H9 (cell line): Measurements from ENCODE around the gene ADARB2. TPM values are rescaled to one million over a fixed set of nuclear protein-coding genes. Genes with fewer than 3 reads are reported as not detected.

Source experiments
- DNase-seq: peaks from one replicate; pipeline ENCODE4 v3.0.0-alpha.2; 2017
- H2AFZ ChIP-seq: one replicate; pipeline ENCODE4 v1.6.1; 2013; ENCODE audit warnings: mild to moderate bottlenecking, low read length, control low read depth, moderate library complexity
- H2AK5ac ChIP-seq: 2 replicates; pipeline ENCODE4 v1.6.1; 2013; ENCODE audit warnings: low read length, control low read depth, mixed read lengths; ENCODE audit not compliant: insufficient read length
- H2BK120ac ChIP-seq: one replicate; pipeline ENCODE4 v1.6.1; 2013; ENCODE audit warnings: low read depth, mild to moderate bottlenecking, low read length, control low read depth, inconsistent platforms; ENCODE audit not compliant: poor library complexity, severe bottlenecking
- H2BK12ac ChIP-seq: 2 replicates; pipeline ENCODE4 v1.6.1; 2013; ENCODE audit warnings: low read length, control low read depth, mixed read lengths, low read depth; ENCODE audit not compliant: insufficient read length
- H2BK15ac ChIP-seq: 2 replicates; pipeline ENCODE4 v1.6.1; 2013; ENCODE audit warnings: low read depth, low read length, control low read depth
- H2BK20ac ChIP-seq: one replicate; pipeline ENCODE4 v1.6.1; 2013; ENCODE audit warnings: low read depth, mild to moderate bottlenecking, low read length, control low read depth, inconsistent platforms; ENCODE audit not compliant: poor library complexity, severe bottlenecking
- H2BK5ac ChIP-seq: 2 replicates; pipeline ENCODE4 v1.6.1; 2013; ENCODE audit warnings: low read length, control low read depth, mixed read lengths; ENCODE audit not compliant: insufficient read length
- H3K14ac ChIP-seq: 2 replicates; pipeline ENCODE4 v1.6.1; 2013; ENCODE audit warnings: low read length, control low read depth; ENCODE audit not compliant: insufficient read depth
- H3K18ac ChIP-seq: 2 replicates; pipeline ENCODE4 v1.6.1; 2013; ENCODE audit warnings: low read depth, mild to moderate bottlenecking, mixed read lengths, low read length, control low read depth; ENCODE audit not compliant: insufficient read length
- H3K23ac ChIP-seq: 2 replicates; pipeline ENCODE4 v1.6.1; 2013; ENCODE audit warnings: low read length, control low read depth, mixed read lengths, low read depth; ENCODE audit not compliant: insufficient read length
- H3K23me2 ChIP-seq: 2 replicates; pipeline ENCODE4 v1.6.1; 2013; ENCODE audit warnings: low read depth, mild to moderate bottlenecking, mixed read lengths, low read length, control low read depth; ENCODE audit not compliant: insufficient read length, poor library complexity, severe bottlenecking
- H3K27ac ChIP-seq: 2 replicates; pipeline ENCODE4 v1.5.1; 2013; ENCODE audit warnings: low read length, control low read depth, mixed read lengths, low read depth; ENCODE audit not compliant: insufficient read length
- H3K27me3 ChIP-seq: 2 replicates; pipeline ENCODE4 v1.6.1; 2013; ENCODE audit warnings: low read length, control low read depth, inconsistent platforms; ENCODE audit not compliant: insufficient read depth
- H3K4ac ChIP-seq: 2 replicates; pipeline ENCODE4 v1.6.1; 2013; ENCODE audit warnings: low read depth, mild to moderate bottlenecking, control low read depth, inconsistent platforms, low read length, moderate library complexity
- H3K4me1 ChIP-seq: 2 replicates; pipeline ENCODE4 v1.6.1; 2013; ENCODE audit warnings: low read length, control low read depth, inconsistent platforms; ENCODE audit not compliant: insufficient read depth
- H3K4me2 ChIP-seq: 2 replicates; pipeline ENCODE4 v1.6.1; 2013; ENCODE audit warnings: low read length, control low read depth, mixed read lengths; ENCODE audit not compliant: insufficient read length, insufficient read depth
- H3K56ac ChIP-seq: 2 replicates; pipeline ENCODE4 v1.6.1; 2013; ENCODE audit warnings: low read depth, mild to moderate bottlenecking, mixed read lengths, low read length, control low read depth; ENCODE audit not compliant: insufficient read length
- H3K79me1 ChIP-seq: 2 replicates; pipeline ENCODE4 v1.6.1; 2013; ENCODE audit warnings: low read depth, mild to moderate bottlenecking, moderate library complexity, low read length, control low read depth, inconsistent platforms; ENCODE audit not compliant: insufficient read depth, poor library complexity, severe bottlenecking
- H3K79me2 ChIP-seq: 2 replicates; pipeline ENCODE4 v1.6.1; 2013; ENCODE audit warnings: low read length, control low read depth, inconsistent platforms; ENCODE audit not compliant: insufficient read depth
- H3K9ac ChIP-seq: 2 replicates; pipeline ENCODE4 v1.6.1; 2013; ENCODE audit warnings: low read length, control low read depth, mixed read lengths; ENCODE audit not compliant: insufficient read length; ENCODE audit errors: extremely low read depth
- H3K9me3 ChIP-seq: one replicate; pipeline ENCODE4 v1.6.1; 2013; ENCODE audit warnings: low read depth, low read length, inconsistent platforms; ENCODE audit not compliant: control insufficient read depth
- H3T11ph ChIP-seq: one replicate; pipeline ENCODE4 v1.6.1; 2013; ENCODE audit warnings: mild to moderate bottlenecking, low read length, control low read depth, inconsistent platforms
- H4K20me1 ChIP-seq: one replicate; pipeline ENCODE4 v1.6.1; 2013; ENCODE audit not compliant: control insufficient read depth, insufficient read length, insufficient read depth
- H4K5ac ChIP-seq: 2 replicates; pipeline ENCODE4 v1.6.1; 2013; ENCODE audit warnings: low read depth, mild to moderate bottlenecking, mixed read lengths, low read length, control low read depth; ENCODE audit not compliant: insufficient read length
- H4K8ac ChIP-seq: replicated peaks from 2 replicates; pipeline ENCODE4 v1.6.1; 2013; ENCODE audit warnings: low read length, control low read depth, mixed read lengths, low read depth; ENCODE audit not compliant: insufficient read length
- H4K91ac ChIP-seq: 2 replicates; pipeline ENCODE4 v1.6.1; 2013; ENCODE audit warnings: low read depth, mild to moderate bottlenecking, moderate library complexity, mixed read lengths, low read length, control low read depth; ENCODE audit not compliant: insufficient read length
- H3K27ac Mint-ChIP-seq, 3 experiments: 2 replicates in 2 of 3; 3 replicates in 1 of 3; pipeline ENCODE4 v1.8.0; 2020 to 2021; ENCODE audit warnings: mixed read lengths in 3 of 3, mild to moderate bottlenecking in 1 of 3, moderate library complexity in 1 of 3
- H3K27me3 Mint-ChIP-seq: 2 replicates; pipeline ENCODE4 v1.8.0; 2021; ENCODE audit warnings: low read depth, mild to moderate bottlenecking, moderate library complexity, mixed read lengths
- H3K36me3 Mint-ChIP-seq, 3 experiments: 2 replicates in 2 of 3; 3 replicates in 1 of 3; pipeline ENCODE4 v1.8.0; 2020 to 2021; ENCODE audit warnings: low read depth in 3 of 3, mixed read lengths in 3 of 3; ENCODE audit not compliant: insufficient read depth in 1 of 3
- H3K4me1 Mint-ChIP-seq, 2 experiments: 2 replicates each; pipeline ENCODE4 v1.8.0; 2020; ENCODE audit warnings: mixed read lengths in 2 of 2
- H3K4me3 Mint-ChIP-seq, 2 experiments: 2 replicates in 1 of 2; 3 replicates in 1 of 2; pipeline ENCODE4 v1.8.0; 2020 to 2021; ENCODE audit warnings: mild to moderate bottlenecking in 2 of 2, mixed read lengths in 2 of 2, moderate library complexity in 1 of 2
- H3K9me3 Mint-ChIP-seq, 2 experiments: 2 replicates in 1 of 2; 3 replicates in 1 of 2; pipeline ENCODE4 v1.8.0; 2020; ENCODE audit warnings: mild to moderate bottlenecking in 2 of 2, mixed read lengths in 2 of 2, moderate library complexity in 1 of 2
- CTCF ChIP-seq: fragments of 200-600 bp; sonication (generic); conservative IDR thresholded peaks from 3 replicates; pipeline ENCODE4 v1.8.0; 2021; ENCODE audit warnings: antibody characterized with exemption, mild to moderate bottlenecking
- WGBS: extraction: QIAGEN DNeasy Blood & Tissue Kit; methylation state at CpG from one replicate; pipeline ENCODE4 v1.1.7; 2013; ENCODE audit warnings: missing lambda C conversion rate, low lambda C conversion rate, mixed read lengths; ENCODE audit not compliant: insufficient read length; ENCODE audit errors: extremely low coverage; 5-methylcytosine and 5-hydroxymethylcytosine counted together
- total RNA-seq: library from RNA; stranded (reverse); gene quantifications from 2 replicates; pipeline ENCODE4 v1.2.1, GENCODE V29; 2021

Gene ADARB2
- total RNA-seq, 1 experiment from 2014 or later, result 0.87 TPM

GRCh38 chr10:1776127-1776662, 38.9 kb upstream of the ADARB2 start:
- peak overlapping the region in 1 of 3 experiments; percentile 92; a peak in 3 of 7 replicates for H3K27ac Mint-ChIP-seq
- Histone ChIP-seq H2AK5ac (no peak overlapping the region), H2BK5ac (no peak overlapping the region), H3K14ac (no peak overlapping the region), H4K91ac (no peak overlapping the region), H4K5ac (no peak overlapping the region), H3K4ac (no peak overlapping the region), H3K9ac (no peak overlapping the region), H3T11ph (no peak overlapping the region), H3K4me1 (no peaks in the 10 kb centered on the region), H2AFZ (no peak overlapping the region), H3K27me3 (no peaks in the 10 kb centered on the region), H3K23ac (no peak overlapping the region), H4K20me1 (no peaks in the 10 kb centered on the region), H2BK12ac (no peak overlapping the region), H3K9me3 (peaks cover 21% of the 10 kb centered on the region), H3K56ac (no peak overlapping the region), H3K79me1 (no peaks in the 10 kb centered on the region), H2BK20ac (no peak overlapping the region), H3K23me2 (no peaks in the 10 kb centered on the region), H3K27ac (no peak overlapping the region), H2BK15ac (no peak overlapping the region), H3K4me2 (no peak overlapping the region), H3K79me2 (no peaks in the 10 kb centered on the region), H3K18ac (no peak overlapping the region), H2BK120ac (no peak overlapping the region), H4K8ac (no peak overlapping the region)
- peaks cover 2 to 38% (median 21%) of the 10 kb centered on the region in 3 experiments; a peak in 6 of 7 replicates for H3K36me3 Mint-ChIP-seq
- H3K4me1 Mint-ChIP-seq, result peaks cover 22 to 29% of the 10 kb centered on the region in 2 experiments
- DNase-seq, result no peak
- H3K9me3 Mint-ChIP-seq, result peaks cover 8 to 54% of the 10 kb centered on the region in 2 experiments; a peak in 4 of 5 replicates
- WGBS, result no CpG with 5 or more reads among the region's 14 CpGs
- peaks cover 10% of the 10 kb centered on the region; the same call in 1 of the 2 replicates for H3K27me3 Mint-ChIP-seq
- no peak for TF ChIP-seq CTCF
- peak overlapping the region in 1 of 2 experiments; percentile 48; a peak in 1 of 5 replicates for H3K4me3 Mint-ChIP-seq
